Forelimb muscle (tissue), 1 donor: Measurements from ENCODE around the gene GCLC. TPM values are rescaled to one million over a fixed set of nuclear protein-coding genes. Genes with fewer than 3 reads are reported as not detected.
"Not testable (repeated sequence)": the region's sequence is repeated elsewhere in the genome, so short reads cannot be mapped to it uniquely, and the experiment has no call there.

Source experiments
- DNase-seq: peaks from one replicate; pipeline ENCODE4 v3.0.0-alpha.2; 2013; ENCODE audit warnings: low read depth
- polyA plus RNA-seq: library from polyadenylated mRNA; unstranded; fragments of 120-200 nt; gene quantifications from one replicate; pipeline ENCODE4 v1.2.1, GENCODE V29; 2013; ENCODE audit not compliant: insufficient read length

GCLC gene
- polyA plus RNA-seq, 1 donor: 8.3 TPM

GRCh38 chr6:53564401-53565065 is 19.6 kb upstream of the GCLC start:
- no peak for DNase-seq

GRCh38 chr6:53556986-53557715 is 12.2 kb upstream of the GCLC start:
- DNase-seq: no peak

GRCh38 chr6:53553600-53553999 is 8.7 kb upstream of the GCLC start:
- DNase-seq: not testable (repeated sequence)

GRCh38 chr6:53551681-53552080 is 6.8 kb upstream of the GCLC start:
- DNase-seq: not testable (repeated sequence)

GRCh38 chr6:53547811-53548496 is 3.1 kb upstream of the GCLC start:
- peak; percentile 92 for DNase-seq

GRCh38 chr6:53547166-53547810 is 2.4 kb upstream of the GCLC start:
- no peak for DNase-seq

GRCh38 chr6:53546281-53546680 is 1.4 kb upstream of the GCLC start:
- DNase-seq: no peak

- DNase-seq: no peak
These were observed 758 bp downstream of the GCLC start for GRCh38 chr6:53544217-53544469.

- no peak for DNase-seq
These were observed 1.3 kb downstream of the GCLC start for GRCh38 chr6:53543359-53544216.

GRCh38 chr6:53541900-53542299 is 3.0 kb downstream of the GCLC start:
- no peak for DNase-seq

- no peak for DNase-seq
These were observed 4.7 kb downstream of the GCLC start for GRCh38 chr6:53540129-53540692.

- no peak for DNase-seq
These were observed 5.3 kb downstream of the GCLC start for GRCh38 chr6:53539561-53539960.

GRCh38 chr6:53536561-53536960 is 8.3 kb downstream of the GCLC start:
- no peak for DNase-seq

- no peak for DNase-seq
These were observed 12.0 kb downstream of the GCLC start for GRCh38 chr6:53532942-53533341.

- DNase-seq: no peak
These were observed 12.7 kb downstream of the GCLC start for GRCh38 chr6:53532061-53532797.

- no peak for DNase-seq
These were observed 14.0 kb downstream of the GCLC start for GRCh38 chr6:53530780-53531386.

GRCh38 chr6:53530346-53530745 is 14.6 kb downstream of the GCLC start:
- no peak for DNase-seq

GRCh38 chr6:53529324-53530036 is 15.4 kb downstream of the GCLC start:
- no peak for DNase-seq

GRCh38 chr6:53528107-53528506 is 16.8 kb downstream of the GCLC start:
- no peak for DNase-seq
